NCI-H1694 treated with DMSO at 0.1 percent for 48 hours (cell line): ENCODE measurements around the gene COL4A6.

Experiments used
- DNase-seq: peaks from one replicate; lab custom pipeline; 2025; lab: John Stamatoyannopoulos, UW

COL4A6 gene

GRCh38 chrX:108270739-108271396 lies 167.4 kb downstream of the COL4A6 start:
- no peak for DNase-seq

- no peak for DNase-seq
Measured at GRCh38 chrX:108270280-108270679, 167.9 kb downstream of the COL4A6 start.

- DNase-seq, result no peak
Measured at GRCh38 chrX:108268434-108269080, 169.7 kb downstream of the COL4A6 start.

GRCh38 chrX:108267557-108267956 lies 170.7 kb downstream of the COL4A6 start:
- DNase-seq, result no peak

- no peak for DNase-seq
Measured at GRCh38 chrX:108264376-108264775, 173.8 kb downstream of the COL4A6 start.

- no peak for DNase-seq
Measured at GRCh38 chrX:108261549-108262203, 176.5 kb downstream of the COL4A6 start.

GRCh38 chrX:108257556-108257955 lies 180.7 kb downstream of the COL4A6 start:
- no peak for DNase-seq

GRCh38 chrX:108254636-108255035 lies 183.6 kb downstream of the COL4A6 start:
- DNase-seq, result no peak

- DNase-seq, result no peak
Measured at GRCh38 chrX:108250654-108251579, 187.3 kb downstream of the COL4A6 start.

GRCh38 chrX:108246304-108246954 lies 191.8 kb downstream of the COL4A6 start:
- DNase-seq, result no peak

- DNase-seq, result no peak
Measured at GRCh38 chrX:108245462-108245861, 192.8 kb downstream of the COL4A6 start.

GRCh38 chrX:108235986-108236385 lies 202.2 kb downstream of the COL4A6 start:
- DNase-seq, result no peak

- DNase-seq, result no peak
Measured at GRCh38 chrX:108230574-108230973, 207.6 kb downstream of the COL4A6 start.

- peak; percentile 82 for DNase-seq
Measured at GRCh38 chrX:108224727-108225621, 213.2 kb downstream of the COL4A6 start.

GRCh38 chrX:108224218-108224617 lies 214.0 kb downstream of the COL4A6 start:
- DNase-seq, result no peak

- no peak for DNase-seq
Measured at GRCh38 chrX:108223585-108223984, 214.6 kb downstream of the COL4A6 start.

- no peak for DNase-seq
Measured at GRCh38 chrX:108221301-108221864, 216.8 kb downstream of the COL4A6 start.

- no peak for DNase-seq
Measured at GRCh38 chrX:108219949-108220601, 218.1 kb downstream of the COL4A6 start.

- DNase-seq, result no peak
Measured at GRCh38 chrX:108217876-108218275, 220.3 kb downstream of the COL4A6 start.
